OCI-LY3 (cell line): Measurements from ENCODE around the gene CNTN5.

Experiments
- CTCF ChIP-seq: fragments of 200-600, 300-600 bp; sonication (generic); IDR thresholded peaks from 2 replicates; pipeline ENCODE4 v1.5.1; 2014; ENCODE audit warnings: antibody characterized with exemption, low read length, low read depth
- EZH2phosphoT487 ChIP-seq: fragments of 200-600 bp; shearing (Covaris generic); IDR thresholded peaks from 2 replicates; pipeline ENCODE4 v1.6.1; 2018; ENCODE audit warnings: antibody characterized with exemption, mixed run types, low read depth

GRCh38 chr11:99686838-99687237, 666.1 kb downstream of the CNTN5 start:
- TF ChIP-seq CTCF, result no peak
- TF ChIP-seq EZH2phosphoT487, result no peak
